ENCODE data around the gene NANP.

The NANP gene

DNA sequence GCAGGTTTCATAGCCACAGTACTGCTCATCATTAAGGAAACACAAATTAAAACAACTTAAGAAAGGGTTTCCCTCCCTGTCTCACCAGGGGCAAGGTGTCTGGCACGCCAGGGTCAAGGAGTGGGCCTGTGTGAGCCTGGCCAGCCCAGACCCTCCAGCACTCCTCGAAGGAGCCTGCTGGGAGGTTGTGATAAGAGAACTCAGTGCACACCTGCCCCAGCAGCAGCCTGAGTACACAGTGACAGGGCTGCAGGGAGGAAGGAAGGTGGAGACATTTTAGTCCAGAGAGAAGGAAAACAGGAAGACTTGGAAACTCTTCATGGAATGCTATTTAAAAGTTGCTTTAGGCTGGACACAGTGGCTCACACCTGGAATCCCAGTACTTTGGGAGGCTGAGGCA is 52.6 kb downstream of the NANP start:
- DNase-seq (ENCODE audit: low read depth), result no peak

DNA sequence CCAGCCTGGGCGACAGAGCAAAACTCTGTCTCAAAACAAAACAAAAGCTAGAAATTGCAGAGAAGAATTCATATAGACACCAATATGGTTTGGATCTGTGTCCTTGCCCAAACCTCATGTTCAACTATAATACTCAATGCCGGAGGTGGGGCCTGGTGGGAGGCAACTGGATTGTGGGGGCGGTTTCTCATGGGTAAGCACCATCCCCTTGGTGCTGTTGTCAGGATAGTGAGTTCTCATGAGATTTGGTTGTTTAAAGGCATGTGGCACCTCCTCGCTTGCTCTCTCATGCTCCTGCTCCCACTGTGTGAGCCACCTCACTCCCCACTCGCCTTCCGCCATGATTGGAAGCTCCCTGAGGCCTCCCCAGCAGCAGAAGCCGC is 53.7 kb downstream of the NANP start:
- no peak for DNase-seq (ENCODE audit: low read depth)

DNA sequence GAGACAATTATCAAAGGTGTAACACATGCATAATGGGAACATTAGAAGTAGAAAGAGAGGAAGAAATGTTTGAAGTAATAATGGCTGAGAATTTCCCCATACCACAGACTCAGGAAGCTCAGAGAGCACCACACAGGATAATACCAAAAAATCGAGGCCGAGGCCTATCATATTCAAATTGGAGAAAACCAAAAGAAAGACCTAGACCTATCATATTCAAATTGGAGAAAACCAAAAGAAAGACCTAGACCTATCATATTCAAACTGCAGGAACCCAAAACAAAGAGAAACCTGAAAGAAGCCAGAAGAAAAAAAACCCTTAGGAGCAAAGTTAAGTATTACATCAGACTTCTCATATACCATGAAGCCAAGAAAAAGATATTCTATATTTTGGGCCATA is 56.5 kb downstream of the NANP start:
- DNase-seq (ENCODE audit: low read depth), result no peak

DNA sequence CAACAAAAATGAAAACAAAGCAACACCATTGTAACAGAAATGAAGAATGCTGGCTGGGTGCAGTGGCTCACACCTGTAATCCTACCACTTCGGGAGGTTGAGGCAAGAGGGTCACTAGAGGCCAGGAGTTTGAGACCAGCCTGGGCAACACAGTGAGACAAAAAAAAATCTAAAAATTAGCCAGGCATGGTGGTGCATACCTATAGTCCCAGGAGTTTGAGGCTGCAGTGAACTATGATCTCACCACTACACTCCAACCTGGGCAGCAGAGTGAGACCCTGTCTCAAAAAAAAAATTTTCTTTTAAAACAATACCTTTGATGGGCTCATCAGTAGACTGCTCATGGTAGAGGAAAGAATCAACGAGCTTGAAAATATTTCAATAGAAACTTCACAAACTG is 57.0 kb downstream of the NANP start:
- DNase-seq (ENCODE audit: low read depth), result no peak

DNA sequence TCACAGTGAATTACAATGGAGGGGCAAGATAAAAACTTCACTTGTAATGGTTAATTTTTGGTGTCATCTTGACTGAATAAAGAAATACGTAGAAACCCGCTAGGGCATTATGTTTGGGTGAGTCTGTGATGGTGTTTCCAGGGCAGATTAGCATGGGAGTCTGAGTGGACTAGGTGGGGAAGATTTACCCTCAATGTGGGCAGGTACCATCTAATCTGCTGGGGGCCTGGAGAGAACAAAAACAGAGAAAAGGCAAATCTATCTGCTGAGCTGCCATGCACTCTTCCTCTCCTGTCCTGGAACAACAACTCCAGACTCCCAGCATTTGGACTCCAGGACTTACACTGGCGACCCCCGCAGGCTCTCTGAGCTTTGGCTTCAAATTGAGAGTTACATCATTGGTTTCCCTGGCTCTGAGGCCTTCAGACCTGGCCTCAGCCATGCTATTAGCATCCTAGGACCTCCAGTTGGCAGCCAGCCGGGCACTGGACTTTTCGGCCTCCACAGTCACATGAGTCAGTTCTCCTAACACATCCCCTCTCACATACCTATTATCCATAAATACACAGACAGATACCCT is 58.1 kb downstream of the NANP start:
- no peak for DNase-seq (ENCODE audit: low read depth)

DNA sequence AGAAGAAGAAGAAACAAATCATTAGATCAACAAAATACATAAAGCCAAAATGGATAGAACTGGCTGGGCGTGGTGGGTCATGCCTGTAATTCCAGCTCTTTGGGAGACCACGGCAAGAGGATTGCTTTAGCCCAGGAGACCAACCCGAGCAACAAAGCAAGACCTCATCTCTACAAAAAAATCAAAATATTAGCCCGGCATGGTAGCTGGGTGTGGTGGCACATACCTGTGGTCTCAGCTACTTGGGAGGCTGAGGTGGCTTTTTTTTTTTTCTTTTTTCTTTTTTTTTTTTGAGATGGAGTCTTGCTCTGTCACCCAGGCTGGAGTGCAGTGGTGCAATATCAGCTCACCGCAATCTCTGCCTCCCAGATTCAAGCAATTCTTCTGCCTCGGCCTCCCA is 59.9 kb downstream of the NANP start:
- no peak for DNase-seq (ENCODE audit: low read depth)

DNA sequence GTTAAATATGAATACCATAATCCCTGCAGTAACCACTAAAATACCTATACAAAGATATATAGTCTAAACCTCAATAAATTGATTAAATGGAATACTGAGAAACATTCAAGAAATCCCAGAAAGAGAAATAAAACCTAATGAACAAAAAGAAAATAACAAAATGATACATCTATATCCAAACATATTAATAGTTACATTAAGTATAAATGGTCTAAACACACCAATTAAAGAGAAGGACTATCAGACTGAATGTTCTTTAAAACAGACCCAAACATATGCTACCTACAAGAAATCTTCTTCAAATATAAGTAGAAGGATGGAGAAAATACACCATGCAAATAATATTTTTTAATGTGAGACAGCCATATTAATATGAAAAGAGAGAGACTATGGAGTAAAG is 60.5 kb downstream of the NANP start:
- no peak for DNase-seq (ENCODE audit: low read depth)
